ENCODE data around the gene CAMSAP1. TPM values are rescaled to one million over a fixed set of nuclear protein-coding genes. Genes with fewer than 3 reads are reported as not detected.

CAMSAP1 gene
- total RNA-seq, 2 experiments from 2014 or later = 30.4 to 33.0 TPM

DNA sequence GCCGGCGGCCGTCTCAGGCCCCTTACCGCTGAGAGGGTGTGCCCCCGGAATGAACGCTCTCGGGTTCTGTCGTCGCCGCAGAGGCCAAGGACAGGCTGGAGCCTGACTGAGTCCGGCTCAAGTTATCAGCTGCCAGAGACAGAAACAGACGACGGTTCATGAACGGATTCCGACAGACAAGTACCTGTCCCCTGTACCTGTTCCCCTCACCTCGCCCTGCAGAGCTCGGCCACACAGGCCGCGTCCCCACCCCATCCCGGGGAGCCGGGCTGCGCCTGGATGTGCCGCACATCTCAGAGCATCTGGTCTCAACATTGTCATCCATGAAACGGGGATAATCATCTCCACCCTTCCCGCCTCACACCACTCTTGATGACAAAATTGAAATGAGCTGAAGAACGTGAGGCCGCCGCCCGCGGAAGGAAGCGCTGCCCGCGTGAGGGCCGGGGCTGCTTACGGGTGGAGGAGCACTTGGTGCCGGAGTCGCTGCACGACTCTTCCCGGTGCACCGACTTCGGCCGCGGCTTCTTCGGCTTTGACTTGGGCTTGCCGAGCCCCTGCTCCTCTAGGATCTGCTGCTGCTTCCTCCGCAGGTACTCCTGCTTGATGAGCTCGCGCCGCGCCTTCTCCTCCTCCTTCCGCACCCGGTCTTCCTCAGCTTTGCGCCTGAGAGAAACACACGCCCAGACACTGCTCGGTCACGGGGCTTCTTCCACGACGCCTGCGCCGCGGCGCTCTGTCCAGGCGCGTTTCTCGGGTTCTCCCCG is 89.2 kb downstream of the CAMSAP1 start:
- no peak for TF ChIP-seq EZH2phosphoT487 (IDR thresholded peaks at IDR 0.05; ENCODE audit: borderline replicate concordance, low read depth, low read length)
- TF ChIP-seq, protein P1, sequence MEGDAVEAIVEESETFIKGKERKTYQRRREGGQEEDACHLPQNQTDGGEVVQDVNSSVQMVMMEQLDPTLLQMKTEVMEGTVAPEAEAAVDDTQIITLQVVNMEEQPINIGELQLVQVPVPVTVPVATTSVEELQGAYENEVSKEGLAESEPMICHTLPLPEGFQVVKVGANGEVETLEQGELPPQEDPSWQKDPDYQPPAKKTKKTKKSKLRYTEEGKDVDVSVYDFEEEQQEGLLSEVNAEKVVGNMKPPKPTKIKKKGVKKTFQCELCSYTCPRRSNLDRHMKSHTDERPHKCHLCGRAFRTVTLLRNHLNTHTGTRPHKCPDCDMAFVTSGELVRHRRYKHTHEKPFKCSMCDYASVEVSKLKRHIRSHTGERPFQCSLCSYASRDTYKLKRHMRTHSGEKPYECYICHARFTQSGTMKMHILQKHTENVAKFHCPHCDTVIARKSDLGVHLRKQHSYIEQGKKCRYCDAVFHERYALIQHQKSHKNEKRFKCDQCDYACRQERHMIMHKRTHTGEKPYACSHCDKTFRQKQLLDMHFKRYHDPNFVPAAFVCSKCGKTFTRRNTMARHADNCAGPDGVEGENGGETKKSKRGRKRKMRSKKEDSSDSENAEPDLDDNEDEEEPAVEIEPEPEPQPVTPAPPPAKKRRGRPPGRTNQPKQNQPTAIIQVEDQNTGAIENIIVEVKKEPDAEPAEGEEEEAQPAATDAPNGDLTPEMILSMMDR (conservative IDR thresholded peaks at IDR 0.05; ENCODE audit: low read length) = no peak
- Histone ChIP-seq H2AFZ (ENCODE audit: low read length) (no peak overlapping the region), H3K9me2 (ENCODE audit: insufficient read depth, low read length) (no peaks in the 10 kb centered on the region), H3K4me1 (ENCODE audit: insufficient read depth, low read length, poor library complexity, severe bottlenecking) (no peaks in the 10 kb centered on the region), H3K36me3 (ENCODE audit: insufficient read depth, low read length) (peaks cover 90% of the 10 kb centered on the region), H3K79me2 (ENCODE audit: insufficient read depth, low read depth, low read length) (no peaks in the 10 kb centered on the region), H3K4me2 (ENCODE audit: low read length) (no peak overlapping the region), H3K9me3 (ENCODE audit: low read length) (no peaks in the 10 kb centered on the region), H3K4me3 (ENCODE audit: low read depth, low read length, poor library complexity, severe bottlenecking) (no peak overlapping the region), H3K27ac (ENCODE audit: low read depth, low read length, poor library complexity, severe bottlenecking) (no peak overlapping the region), H4K20me1 (ENCODE audit: insufficient read depth, low read length) (no peaks in the 10 kb centered on the region)
- POLR2A ChIA-PET = no interaction called here
- intact Hi-C loops (cut with micrococcal nuclease; ENCODE audit: unreplicated experiment) = no loop called here
- DNase-seq (ENCODE audit: low spot score) = no peak
- no TSS peak for BruUV-seq (replicated peaks)
- CTCF ChIA-PET (ENCODE audit: unreplicated experiment) = no interaction called here

DNA sequence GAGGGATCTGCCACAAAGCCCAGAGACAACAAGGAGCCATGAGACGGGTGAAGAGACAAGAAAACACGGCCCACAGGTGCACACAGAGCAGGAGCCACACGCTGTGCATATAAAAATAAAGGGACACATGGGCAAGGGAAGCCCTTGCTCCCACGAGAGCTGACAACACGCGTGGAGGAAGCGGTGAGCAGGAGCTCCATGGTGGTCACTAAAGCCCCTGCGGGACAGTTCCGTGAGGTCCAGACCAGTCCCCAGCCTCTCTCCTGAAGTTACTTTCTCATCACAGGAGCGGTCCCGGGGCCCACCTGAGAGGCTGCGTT is 90.7 kb downstream of the CAMSAP1 start:
- ChIA-PET CTCF (ENCODE audit: unreplicated experiment) (no interaction called here), POLR2A (no interaction called here)
- no peak overlapping the region for H3K4me2 ChIP-seq (ENCODE audit: low read length)
- H3K79me2 ChIP-seq (ENCODE audit: insufficient read depth, low read depth, low read length) = no peaks in the 10 kb centered on the region
- H3K36me3 ChIP-seq (ENCODE audit: insufficient read depth, low read length) = peaks cover 83% of the 10 kb centered on the region
- no peaks in the 10 kb centered on the region for H3K4me1 ChIP-seq (ENCODE audit: insufficient read depth, low read length, poor library complexity, severe bottlenecking)
- no peaks in the 10 kb centered on the region for H3K9me3 ChIP-seq (ENCODE audit: low read length)
- no TSS peak for BruUV-seq (replicated peaks)
- no peak overlapping the region for H3K4me3 ChIP-seq (ENCODE audit: low read depth, low read length, poor library complexity, severe bottlenecking)
- intact Hi-C loops (cut with micrococcal nuclease; ENCODE audit: unreplicated experiment) = no loop called here
- H3K9me2 ChIP-seq (ENCODE audit: insufficient read depth, low read length) = no peaks in the 10 kb centered on the region
- TF ChIP-seq, protein P1 (conservative IDR thresholded peaks at IDR 0.05; ENCODE audit: low read length) = no peak
- no peak for TF ChIP-seq EZH2phosphoT487 (IDR thresholded peaks at IDR 0.05; ENCODE audit: borderline replicate concordance, low read depth, low read length)
- H3K27ac ChIP-seq (ENCODE audit: low read depth, low read length, poor library complexity, severe bottlenecking) = no peak overlapping the region
- DNase-seq (ENCODE audit: low spot score) = no peak
- H2AFZ ChIP-seq (ENCODE audit: low read length) = no peak overlapping the region
- H4K20me1 ChIP-seq (ENCODE audit: insufficient read depth, low read length) = no peaks in the 10 kb centered on the region

DNA sequence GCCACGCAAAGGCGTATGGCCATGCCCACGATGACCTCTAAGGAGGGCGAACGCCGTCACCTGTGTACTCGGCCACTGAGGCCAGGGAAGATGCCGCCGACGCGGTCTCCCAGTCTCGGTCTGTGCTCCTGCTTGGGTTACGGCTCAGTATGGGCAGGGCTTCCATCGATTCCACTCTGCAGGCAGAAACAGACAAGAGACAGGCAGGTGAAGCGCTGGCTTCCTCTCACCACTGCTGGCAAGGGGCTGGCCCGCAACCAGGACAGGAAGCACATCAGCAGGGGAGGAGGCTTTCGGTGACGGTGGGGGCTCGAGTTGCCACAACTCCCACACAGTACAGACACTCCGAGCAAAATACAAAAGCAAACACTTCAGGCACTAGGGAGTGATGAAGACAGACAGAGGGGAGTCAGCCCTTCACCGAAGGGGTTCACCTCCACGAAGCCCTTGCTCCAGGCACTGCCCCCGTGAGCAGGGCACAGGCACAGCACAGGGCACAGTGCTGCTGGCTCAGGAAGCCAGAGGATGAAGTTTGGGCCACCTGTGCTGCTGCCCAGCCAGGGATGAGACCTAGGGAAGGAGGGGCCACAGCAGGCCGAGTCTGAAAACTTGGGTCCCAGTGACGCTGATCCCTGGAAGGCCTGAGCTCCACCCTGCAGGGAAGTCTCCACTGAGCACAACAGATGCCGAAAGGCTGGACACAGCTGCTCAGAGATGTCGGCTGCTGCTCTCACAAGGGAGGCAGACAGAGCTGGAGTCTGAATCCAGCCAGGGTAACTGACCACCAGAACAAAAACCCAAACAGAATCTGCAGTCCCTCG is 91.3 kb downstream of the CAMSAP1 start:
- no TSS peak for BruUV-seq (replicated peaks)
- Histone ChIP-seq H3K9me2 (ENCODE audit: insufficient read depth, low read length) (no peaks in the 10 kb centered on the region), H3K79me2 (ENCODE audit: insufficient read depth, low read depth, low read length) (no peaks in the 10 kb centered on the region), H3K4me1 (ENCODE audit: insufficient read depth, low read length, poor library complexity, severe bottlenecking) (no peaks in the 10 kb centered on the region), H2AFZ (ENCODE audit: low read length) (no peak overlapping the region), H3K36me3 (ENCODE audit: insufficient read depth, low read length) (peaks cover 83% of the 10 kb centered on the region), H3K4me2 (ENCODE audit: low read length) (no peak overlapping the region), H3K27ac (ENCODE audit: low read depth, low read length, poor library complexity, severe bottlenecking) (no peak overlapping the region), H4K20me1 (ENCODE audit: insufficient read depth, low read length) (no peaks in the 10 kb centered on the region), H3K9me3 (ENCODE audit: low read length) (no peaks in the 10 kb centered on the region), H3K4me3 (ENCODE audit: low read depth, low read length, poor library complexity, severe bottlenecking) (no peak overlapping the region)
- CTCF ChIA-PET (ENCODE audit: unreplicated experiment) = no interaction called here
- intact Hi-C loops (cut with micrococcal nuclease; ENCODE audit: unreplicated experiment) = no loop called here
- TF ChIP-seq EZH2phosphoT487 (IDR thresholded peaks at IDR 0.05; ENCODE audit: borderline replicate concordance, low read depth, low read length) = no peak
- TF ChIP-seq, protein P1 (conservative IDR thresholded peaks at IDR 0.05; ENCODE audit: low read length) = no peak
- POLR2A ChIA-PET = no interaction called here
- DNase-seq (ENCODE audit: low spot score) = no peak

Data from OCI-LY7 (cell line).